Activated CD8-positive, alpha-beta memory T cell treated with anti-CD3 and anti-CD28 coated beads for 36 hours (primary cell): ENCODE results near the gene KIFC1. TPM values are rescaled to one million over a fixed set of nuclear protein-coding genes. Genes with fewer than 3 reads are reported as not detected.

Experiments
- CTCF ChIA-PET: fragments of 350-600 bp; sonication (Branson Sonifier 250); formaldehyde crosslinking; loops from one replicate; lab custom pipeline; 2021; ENCODE audit warnings: antibody characterized with exemption; lab: Charles Lee
- POLR2A ChIA-PET: fragments of 350-600 bp; sonication (Branson Sonifier 250); formaldehyde crosslinking; loops from one replicate; lab custom pipeline; 2021; ENCODE audit warnings: antibody characterized with exemption; lab: Charles Lee
- total RNA-seq, 2 experiments: library from RNA; stranded (reverse); gene quantifications; one replicate each; pipeline ENCODE4 v1.2.3, GENCODE V29; 2021

The KIFC1 gene
- total RNA-seq, 2 experiments from 2014 or later, result 58.6 to 63.9 TPM

- CTCF ChIA-PET, result interaction anchor here (0.6 to 2.0 kb wide), 9 partner anchors 12 to 459 kb away, joined by 3 to 8 read pairs (median 4); partner anchors contain the start of gene ZBTB9
- POLR2A ChIA-PET, result interaction anchor here (0.5 to 1.3 kb wide), 4 partner anchors 23 to 148 kb away, joined by 3 to 7 read pairs (median 6); partner anchors contain the start of gene ZBTB9
Measured at GRCh38 chr6:33430991-33431879, 39.6 kb downstream of the KIFC1 start.

DNA sequence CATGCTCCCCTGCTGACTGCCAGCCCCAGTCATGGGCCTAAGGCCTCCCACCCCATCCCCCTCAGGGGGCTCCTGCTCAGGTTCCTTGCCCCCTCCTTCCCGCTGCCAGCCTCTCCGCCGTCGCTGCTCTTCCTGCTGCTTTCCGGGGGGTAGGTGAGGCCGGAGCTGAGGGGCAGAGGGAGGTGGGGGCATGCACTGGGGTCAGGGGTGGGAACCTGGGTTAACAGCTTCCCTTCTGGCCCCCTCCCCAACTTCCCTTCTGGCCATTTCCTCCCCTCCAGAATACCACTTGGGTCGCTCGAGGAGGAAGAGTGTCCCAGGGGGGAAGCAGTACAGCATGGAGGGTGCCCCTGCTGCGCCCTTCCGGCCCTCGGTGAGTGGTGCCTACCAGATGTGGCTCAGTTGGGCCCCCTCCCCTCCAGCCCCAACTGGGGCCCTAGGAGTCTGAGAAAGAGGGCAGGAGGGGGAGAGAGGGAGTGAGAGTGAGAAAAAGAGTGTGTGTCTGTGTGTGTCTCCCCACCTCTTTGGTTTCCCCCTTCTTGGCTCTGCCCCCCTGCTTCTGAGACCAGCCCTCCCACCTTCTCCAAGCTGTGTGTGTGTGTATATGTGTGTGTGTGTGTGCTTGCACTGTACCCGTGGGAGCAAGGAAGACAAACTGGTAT is 40.4 kb downstream of the KIFC1 start:
- ChIA-PET CTCF (interaction anchor here (0.6 to 2.0 kb wide), 3 partner anchors 22 to 314 kb away, joined by 3 to 8 read pairs (median 5); partner anchors contain the start of gene ZBTB9), POLR2A (interaction anchor here (0.5 to 0.7 kb wide), 2 partner anchors 130 to 147 kb away, joined by 7 read pairs; no protein-coding TSS in a partner anchor)

- ChIA-PET CTCF (no interaction called here), POLR2A (no interaction called here)
Measured at GRCh38 chr6:33432546-33432945, 40.9 kb downstream of the KIFC1 start.

DNA sequence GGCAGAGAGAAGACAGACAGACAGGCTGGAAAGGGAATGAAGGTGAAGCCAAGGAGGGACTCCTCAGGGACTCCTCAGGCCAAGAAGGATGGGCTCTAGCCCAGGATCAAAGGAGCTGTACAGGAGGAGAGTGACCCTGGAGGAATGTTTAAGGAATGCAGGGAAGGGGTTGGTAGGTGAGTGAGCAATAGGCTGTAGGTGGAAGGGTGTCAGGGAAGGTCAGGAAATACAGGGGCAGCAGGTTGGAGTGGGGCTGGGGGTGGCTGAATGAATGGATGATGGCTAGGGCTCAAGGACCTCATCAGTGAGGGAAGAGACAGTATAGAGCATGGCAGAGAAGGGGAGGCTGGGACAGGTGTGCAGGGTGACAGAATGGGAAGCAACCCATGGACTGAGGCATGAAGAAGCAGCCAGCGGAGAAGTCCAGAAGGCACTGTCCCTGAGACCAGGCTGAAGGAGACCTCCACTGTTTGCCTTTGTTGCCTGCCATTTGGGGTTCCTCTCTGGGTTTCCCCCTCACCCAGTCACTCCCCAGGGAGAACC is 41.4 kb downstream of the KIFC1 start:
- POLR2A ChIA-PET, result no interaction called here

GRCh38 chr6:33433544-33434191 is 42.0 kb downstream of the KIFC1 start:
- POLR2A ChIA-PET, result no interaction called here

More for the DNA sequence above, 41.4 kb downstream of the KIFC1 start:
- CTCF ChIA-PET, result no interaction called here

DNA sequence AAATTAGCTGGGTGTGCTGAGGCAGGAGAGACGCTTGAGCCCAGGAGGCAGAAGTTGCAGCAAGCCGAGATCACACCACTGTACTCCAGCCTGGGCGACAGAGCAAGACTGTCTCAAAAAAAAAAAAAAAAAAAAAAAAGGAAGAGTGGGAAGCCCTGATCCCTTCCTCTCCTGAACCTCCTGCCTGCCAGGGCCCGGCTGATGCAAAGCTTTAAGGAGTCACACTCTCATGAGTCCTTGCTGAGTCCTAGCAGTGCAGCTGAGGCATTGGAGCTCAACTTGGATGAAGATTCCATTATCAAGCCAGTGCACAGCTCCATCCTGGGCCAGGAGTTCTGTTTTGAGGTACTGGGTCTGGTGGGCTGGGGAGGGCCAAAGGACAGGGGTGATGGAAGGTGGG is 43.3 kb downstream of the KIFC1 start:
- ChIA-PET CTCF (interaction anchor here (0.7 to 1.8 kb wide), 3 partner anchors 150 to 481 kb away, joined by 3 to 6 read pairs (median 4); no protein-coding TSS in a partner anchor), POLR2A (interaction anchor here (0.7 kb wide), 1 partner anchor 274 kb away, joined by 3 read pairs; no protein-coding TSS in a partner anchor)

More at GRCh38 chr6:33433544-33434191, 42.0 kb downstream of the KIFC1 start:
- CTCF ChIA-PET, result no interaction called here

- POLR2A ChIA-PET, result no interaction called here
- CTCF ChIA-PET, result interaction anchor here (0.7 kb wide), 1 partner anchor 47 kb away, joined by 4 read pairs; no protein-coding TSS in a partner anchor
Measured at GRCh38 chr6:33437666-33438065, 46.0 kb downstream of the KIFC1 start.

DNA sequence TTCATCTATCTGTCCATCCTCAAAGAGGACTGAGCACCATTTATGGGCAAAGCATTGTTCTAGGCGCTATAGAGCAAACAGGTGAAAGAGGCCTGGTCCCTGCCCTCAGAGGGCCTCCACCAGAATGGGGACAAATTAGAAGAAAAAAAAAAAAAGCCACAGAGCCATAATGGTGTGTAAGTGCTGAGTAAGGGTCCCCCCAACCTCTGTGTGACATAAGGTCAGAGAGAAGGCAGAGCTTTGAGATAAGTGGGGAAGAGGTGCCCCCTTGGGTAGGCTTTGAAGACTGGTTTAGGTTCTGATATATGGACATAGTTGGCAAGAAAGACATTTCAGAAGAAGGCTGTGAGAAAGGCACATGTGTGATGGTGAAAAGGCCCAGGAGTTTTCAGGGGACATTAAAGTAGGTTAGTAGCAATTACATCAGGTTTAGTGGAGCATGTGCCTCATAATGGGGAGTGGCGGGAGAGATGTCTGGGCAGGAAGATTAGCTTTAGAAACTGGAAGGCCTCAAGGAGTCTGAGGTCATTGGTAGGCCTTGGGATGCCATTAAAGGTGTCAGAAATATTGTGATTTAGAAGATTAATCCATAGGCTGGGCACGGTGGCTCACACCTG is 47.5 kb downstream of the KIFC1 start:
- POLR2A ChIA-PET, result no interaction called here

GRCh38 chr6:33439956-33440648 is 48.5 kb downstream of the KIFC1 start:
- ChIA-PET CTCF (interaction anchor here (1.3 kb wide), 1 partner anchor 10 kb away, joined by 4 read pairs; no protein-coding TSS in a partner anchor), POLR2A (no interaction called here)

More for the DNA sequence above, 47.5 kb downstream of the KIFC1 start:
- CTCF ChIA-PET, result interaction anchor here (1.3 kb wide), 1 partner anchor 11 kb away, joined by 4 read pairs; no protein-coding TSS in a partner anchor

GRCh38 chr6:33440649-33441309 is 49.2 kb downstream of the KIFC1 start:
- ChIA-PET CTCF (no interaction called here), POLR2A (no interaction called here)

- CTCF ChIA-PET, result no interaction called here
- POLR2A ChIA-PET, result no interaction called here
Measured at GRCh38 chr6:33441457-33441856, 49.8 kb downstream of the KIFC1 start.

DNA sequence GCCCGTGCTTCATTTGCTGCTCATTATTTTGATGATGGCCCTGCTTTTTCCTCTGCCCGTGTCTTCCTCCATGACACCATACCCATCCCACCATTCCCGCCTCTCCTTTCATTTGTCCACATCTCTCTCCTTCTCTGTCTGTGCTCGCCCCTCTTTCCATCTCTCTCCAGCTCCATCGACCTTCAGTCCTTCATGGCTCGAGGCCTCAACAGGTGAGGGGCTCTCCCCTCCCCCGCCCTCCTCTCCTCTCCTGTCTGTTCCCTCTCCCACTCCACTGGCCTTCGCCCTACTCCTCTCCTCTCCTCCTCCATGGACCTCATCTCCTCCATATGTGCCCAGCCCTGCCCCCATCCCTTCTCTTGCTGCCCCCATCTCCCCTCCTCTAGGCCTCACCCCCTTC is 50.7 kb downstream of the KIFC1 start:
- CTCF ChIA-PET, result no interaction called here

GRCh38 chr6:33443025-33443424 is 51.4 kb downstream of the KIFC1 start:
- ChIA-PET POLR2A (no interaction called here), CTCF (no interaction called here)

More for the DNA sequence above, 50.7 kb downstream of the KIFC1 start:
- POLR2A ChIA-PET, result no interaction called here

GRCh38 chr6:33443619-33444504 is 52.2 kb downstream of the KIFC1 start:
- ChIA-PET CTCF (no interaction called here), POLR2A (no interaction called here)

DNA sequence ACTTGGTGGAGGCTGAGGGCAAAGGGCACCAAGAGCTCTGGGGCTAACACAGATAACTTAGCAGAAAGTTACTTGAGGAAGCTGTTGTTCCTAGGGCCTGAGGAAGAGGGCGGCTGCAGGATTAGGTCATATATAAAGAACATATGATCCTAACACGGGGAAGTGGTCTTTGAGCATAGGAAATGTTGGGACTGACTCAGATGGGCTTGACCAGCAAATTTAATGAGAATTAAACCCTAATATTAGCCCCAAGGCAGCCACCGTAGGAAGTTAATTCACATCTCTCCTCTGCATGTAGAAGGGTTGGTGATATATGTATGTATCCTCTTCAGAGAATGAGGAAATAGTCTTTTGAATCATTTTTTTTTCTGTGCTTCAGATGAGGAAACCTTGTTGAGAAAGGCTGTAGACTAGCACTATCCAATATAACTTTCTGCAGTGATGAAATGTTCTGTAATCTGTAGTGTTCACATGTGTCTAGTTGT is 53.5 kb downstream of the KIFC1 start:
- CTCF ChIA-PET, result interaction anchor here (0.5 kb wide), 1 partner anchor 121 kb away, joined by 3 read pairs; no protein-coding TSS in a partner anchor
- POLR2A ChIA-PET, result no interaction called here

GRCh38 chr6:33446356-33446755 is 54.7 kb downstream of the KIFC1 start:
- ChIA-PET POLR2A (no interaction called here), CTCF (interaction anchor here (0.7 kb wide), 1 partner anchor 29 kb away, joined by 3 read pairs; no protein-coding TSS in a partner anchor)
